ENCODE results near the gene DTX2. TPM values are rescaled to one million over a fixed set of nuclear protein-coding genes. Genes with fewer than 3 reads are reported as not detected.
"Not testable (repeated sequence)": the region's sequence is repeated elsewhere in the genome, so short reads cannot be mapped to it uniquely, and the experiment has no call there.

The DTX2 gene
- total and polyA plus RNA-seq, 2 of the 4 experiments (the other 2 are of a cell fraction), result 1.8 to 7.7 TPM

GRCh38 chr7:76437873-76438272 lies 23.6 kb upstream of the DTX2 start:
- H4K91ac ChIP-seq (ENCODE audit: insufficient read depth, low read depth, low read length); intact Hi-C loops (cut with micrococcal nuclease); H2BK15ac ChIP-seq (ENCODE audit: low read depth, low read length); H3K27me3 ChIP-seq (ENCODE audit: control insufficient read depth, insufficient read depth, low read length); H3K9me3 ChIP-seq (ENCODE audit: control insufficient read depth, insufficient read depth, low read length); H2BK20ac ChIP-seq (ENCODE audit: low read depth, low read length); H4K8ac ChIP-seq (ENCODE audit: low read depth in 2 of 2, low read length in 2 of 2); H3K23ac ChIP-seq (ENCODE audit: low read depth, low read length); BruUV-seq (replicated peaks); H3K14ac ChIP-seq (replicated peaks; ENCODE audit: low read depth, low read length); H3K4me3 ChIP-seq (ENCODE audit: insufficient read depth, low read depth, low read length); H2AK5ac ChIP-seq (ENCODE audit: low read depth, low read length); H3K9me1 ChIP-seq (ENCODE audit: insufficient read depth, low read length); CTCF ChIA-PET; H3K9ac ChIP-seq (ENCODE audit: low read depth, low read length); H3K56ac ChIP-seq (ENCODE audit: extremely low read depth, insufficient read depth, low read length); H3K4me1 ChIP-seq (ENCODE audit: control insufficient read depth, insufficient read depth, low read length); dilution Hi-C loops (cut with HindIII; ENCODE audit: low sequenced_read_pairs, unreplicated experiment); in situ Hi-C loops (cut with MboI; ENCODE audit: low sequenced_read_pairs); H2AFZ ChIP-seq (replicated peaks; ENCODE audit: low read length, poor library complexity); H3K4ac ChIP-seq (ENCODE audit: low read depth, low read length); POLR2A ChIA-PET (ENCODE audit: unreplicated experiment); H3K18ac ChIP-seq (ENCODE audit: low read depth, low read length); H4K5ac ChIP-seq (ENCODE audit: low read depth, low read length); H3K36me3 ChIP-seq (ENCODE audit: control insufficient read depth, insufficient read depth, low read length); H2BK5ac ChIP-seq (ENCODE audit: low read depth, low read length, poor library complexity, severe bottlenecking); H4K20me1 ChIP-seq (ENCODE audit: insufficient read depth, low read length); H2AK9ac ChIP-seq (replicated peaks; ENCODE audit: low read depth, low read length, poor library complexity); H3K79me1 ChIP-seq (ENCODE audit: low read depth in 1 of 2, low read length in 2 of 2); H2BK120ac ChIP-seq (ENCODE audit: low read depth, low read length); H3K4me2 ChIP-seq (ENCODE audit: low read depth, low read length); H3K27ac ChIP-seq (ENCODE audit: insufficient read depth, low read length): not testable (repeated sequence)
- no CpG with 5 or more reads among the region's 2 CpGs for WGBS, 2 experiments (ENCODE audit: extremely low coverage in 2 of 2, insufficient read length in 1 of 2)
- peak; percentile 86 for DNase-seq
- TF ChIP-seq RAD21 (IDR thresholded peaks at IDR 0.05; ENCODE audit: low read length) (peak; percentile 64), CTCF (conservative IDR thresholded peaks at IDR 0.05; ENCODE audit: low read depth, low read length) (peak; percentile 57), SMC3 (IDR thresholded peaks at IDR 0.05; ENCODE audit: low read depth, low read length) (peak; percentile 62)
- peak; percentile 92 for ATAC-seq (ENCODE audit: low read depth)

DNA sequence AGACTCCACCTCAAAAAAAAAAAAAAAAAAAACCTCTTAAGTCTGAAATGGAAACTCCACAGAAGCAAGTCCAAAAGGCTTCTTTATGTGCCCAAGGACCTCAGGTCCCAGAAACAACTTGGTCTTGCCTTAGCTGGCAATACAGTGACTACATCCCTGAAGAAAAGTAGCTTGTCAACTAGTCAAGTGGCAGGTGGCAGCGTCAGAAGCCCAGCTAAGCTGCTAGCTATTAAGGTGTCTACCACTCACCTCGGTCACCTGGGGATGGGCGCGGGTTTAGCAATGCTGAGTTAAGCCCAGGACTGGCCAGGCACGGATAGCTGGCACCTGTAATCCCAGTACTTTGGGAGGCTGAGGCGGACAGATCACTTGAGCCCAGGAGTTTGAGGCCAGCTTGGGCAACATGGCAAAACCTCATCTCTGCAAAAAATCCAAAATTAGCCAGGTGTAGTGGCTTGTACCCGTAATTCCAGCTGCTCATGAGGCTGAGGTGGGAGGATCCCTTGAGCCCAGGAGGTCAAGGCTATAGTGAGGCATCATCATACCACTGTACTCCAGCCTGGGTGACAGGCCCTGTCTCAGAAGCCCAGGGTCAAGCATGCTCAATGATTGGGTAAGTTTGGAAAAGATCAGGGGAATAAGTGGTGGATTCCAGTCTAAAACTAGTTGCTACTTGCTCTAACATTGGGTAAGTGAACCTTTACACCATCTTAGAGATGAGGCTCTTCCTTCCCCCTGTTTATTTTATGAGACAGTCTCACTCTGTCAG lies 22.2 kb upstream of the DTX2 start:
- H3K18ac ChIP-seq (ENCODE audit: low read depth, low read length); H3K4me1 ChIP-seq (ENCODE audit: control insufficient read depth, insufficient read depth, low read length); H2BK120ac ChIP-seq (ENCODE audit: low read depth, low read length); H2AK5ac ChIP-seq (ENCODE audit: low read depth, low read length); DNase-seq; H3K9me3 ChIP-seq (ENCODE audit: control insufficient read depth, insufficient read depth, low read length); H3K14ac ChIP-seq (replicated peaks; ENCODE audit: low read depth, low read length); H4K91ac ChIP-seq (ENCODE audit: insufficient read depth, low read depth, low read length); H4K8ac ChIP-seq (ENCODE audit: low read depth in 2 of 2, low read length in 2 of 2); H2AK9ac ChIP-seq (replicated peaks; ENCODE audit: low read depth, low read length, poor library complexity); dilution Hi-C loops (cut with HindIII; ENCODE audit: low sequenced_read_pairs, unreplicated experiment); H3K36me3 ChIP-seq (ENCODE audit: control insufficient read depth, insufficient read depth, low read length); POLR2A ChIA-PET (ENCODE audit: unreplicated experiment); in situ Hi-C loops (cut with MboI; ENCODE audit: low sequenced_read_pairs); H4K20me1 ChIP-seq (ENCODE audit: insufficient read depth, low read length); H3K4me3 ChIP-seq (ENCODE audit: insufficient read depth, low read depth, low read length); BruUV-seq (replicated peaks); H3K23ac ChIP-seq (ENCODE audit: low read depth, low read length); H2BK15ac ChIP-seq (ENCODE audit: low read depth, low read length); H4K5ac ChIP-seq (ENCODE audit: low read depth, low read length); H3K27ac ChIP-seq (ENCODE audit: insufficient read depth, low read length); H2BK5ac ChIP-seq (ENCODE audit: low read depth, low read length, poor library complexity, severe bottlenecking); H3K79me1 ChIP-seq (ENCODE audit: low read depth in 1 of 2, low read length in 2 of 2); CTCF ChIA-PET; intact Hi-C loops (cut with micrococcal nuclease); H3K4ac ChIP-seq (ENCODE audit: low read depth, low read length); H3K56ac ChIP-seq (ENCODE audit: extremely low read depth, insufficient read depth, low read length); H3K4me2 ChIP-seq (ENCODE audit: low read depth, low read length); H2AFZ ChIP-seq (replicated peaks; ENCODE audit: low read length, poor library complexity); H2BK20ac ChIP-seq (ENCODE audit: low read depth, low read length); H3K27me3 ChIP-seq (ENCODE audit: control insufficient read depth, insufficient read depth, low read length); H3K9me1 ChIP-seq (ENCODE audit: insufficient read depth, low read length); H3K9ac ChIP-seq (ENCODE audit: low read depth, low read length): not testable (repeated sequence)
- no CpG with 5 or more reads among the region's 7 CpGs for WGBS, 2 experiments (ENCODE audit: extremely low coverage in 2 of 2, insufficient read length in 1 of 2)
- ATAC-seq (ENCODE audit: low read depth), result peak; percentile 25; the same call in 1 of the 2 replicates

All from IMR-90 (cell line).